Type B pancreatic cell (in vitro differentiated cells): ENCODE measurements around the gene PTHLH. TPM values are rescaled to one million over a fixed set of nuclear protein-coding genes. Genes with fewer than 3 reads are reported as not detected.
A peak's percentile ranks its signal among the peaks of the same experiment; 100 is the strongest.

Experiments
- DNase-seq: peaks from one replicate; pipeline ENCODE4 v3.0.0; 2021; ENCODE audit warnings: mixed read lengths; ENCODE audit not compliant: unreplicated experiment; ENCODE audit errors: extremely low spot score
- H3K27ac Mint-ChIP-seq: 2 replicates; pipeline ENCODE4 v1.8.0; 2021; ENCODE audit warnings: mild to moderate bottlenecking, mixed read lengths
- H3K27me3 Mint-ChIP-seq: 2 replicates; pipeline ENCODE4 v1.8.0; 2021; ENCODE audit warnings: mixed read lengths
- H3K36me3 Mint-ChIP-seq: 2 replicates; pipeline ENCODE4 v1.8.0; 2021; ENCODE audit warnings: mixed read lengths
- H3K4me1 Mint-ChIP-seq: one replicate; pipeline ENCODE4 v1.8.0; 2021; ENCODE audit warnings: mixed read lengths; ENCODE audit not compliant: unreplicated experiment
- H3K4me3 Mint-ChIP-seq: 2 replicates; pipeline ENCODE4 v1.8.0; 2021; ENCODE audit warnings: mild to moderate bottlenecking, mixed read lengths
- H3K9me3 Mint-ChIP-seq: 2 replicates; pipeline ENCODE4 v1.8.0; 2021; ENCODE audit warnings: mixed read lengths
- CTCF ChIP-seq: fragments of 200-600 bp; sonication (generic); conservative IDR thresholded peaks from 2 replicates; pipeline ENCODE4 v1.5.0; 2021; ENCODE audit warnings: antibody characterized with exemption, mild to moderate bottlenecking
- total RNA-seq: library from RNA; stranded (reverse); gene quantifications from 2 replicates; pipeline ENCODE4 v1.2.1, GENCODE V29; 2021; ENCODE audit warnings: low replicate concordance

Gene PTHLH
- total RNA-seq, 1 donor from 2014 or later = 6.3 TPM

- Mint-ChIP-seq H3K4me1 (no peaks in the 10 kb centered on the region), H3K36me3 (peaks cover 12% of the 10 kb centered on the region), H3K27me3 (peaks cover 71% of the 10 kb centered on the region), H3K27ac (no peak overlapping the region), H3K9me3 (no peaks in the 10 kb centered on the region), H3K4me3 (no peak overlapping the region)
- DNase-seq = no peak
- no peak for TF ChIP-seq CTCF
Measured at GRCh38 chr12:27953348-27953747, 19.2 kb downstream of the PTHLH start.

GRCh38 chr12:27952510-27952909 lies 20.0 kb downstream of the PTHLH start:
- Mint-ChIP-seq H3K4me3 (no peak overlapping the region), H3K9me3 (no peaks in the 10 kb centered on the region), H3K36me3 (peaks cover 12% of the 10 kb centered on the region), H3K27me3 (peaks cover 73% of the 10 kb centered on the region), H3K27ac (no peak overlapping the region), H3K4me1 (no peaks in the 10 kb centered on the region)
- TF ChIP-seq CTCF = no peak
- no peak for DNase-seq

- no peak for TF ChIP-seq CTCF
- Mint-ChIP-seq H3K4me1 (no peaks in the 10 kb centered on the region), H3K27me3 (peaks cover 72% of the 10 kb centered on the region), H3K27ac (no peak overlapping the region), H3K4me3 (no peak overlapping the region), H3K36me3 (peaks cover 9% of the 10 kb centered on the region), H3K9me3 (no peaks in the 10 kb centered on the region)
- DNase-seq = no peak
Measured at GRCh38 chr12:27951898-27952297, 20.6 kb downstream of the PTHLH start.

GRCh38 chr12:27946421-27946820 lies 26.1 kb downstream of the PTHLH start:
- Mint-ChIP-seq H3K4me3 (no peak overlapping the region), H3K9me3 (no peaks in the 10 kb centered on the region), H3K27ac (no peak overlapping the region), H3K27me3 (peaks cover 48% of the 10 kb centered on the region), H3K36me3 (peaks cover 4% of the 10 kb centered on the region), H3K4me1 (no peaks in the 10 kb centered on the region)
- DNase-seq = no peak
- TF ChIP-seq CTCF = no peak

GRCh38 chr12:27940756-27941402 lies 31.7 kb downstream of the PTHLH start:
- Mint-ChIP-seq H3K4me1 (no peaks in the 10 kb centered on the region), H3K36me3 (no peaks in the 10 kb centered on the region), H3K9me3 (no peaks in the 10 kb centered on the region), H3K4me3 (no peak overlapping the region), H3K27ac (no peak overlapping the region), H3K27me3 (peaks cover 17% of the 10 kb centered on the region)
- no peak for DNase-seq
- peak; percentile 96 for TF ChIP-seq CTCF
